ENCODE measurements around the gene DENND1B.
"Not testable (repeated sequence)": the region's sequence is repeated elsewhere in the genome, so short reads cannot be mapped to it uniquely, and the experiment has no call there.

The DENND1B gene

GRCh38 chr1:197598935-197599334, 176.3 kb downstream of the DENND1B start:
- H3K4me3 Mint-ChIP-seq = no peak overlapping the region
- H3K27ac Mint-ChIP-seq = no peak overlapping the region
- ATAC-seq (ENCODE audit: low read depth) (no peak), DNase-seq (ENCODE audit: low spot score in 2 of 2) (no peak)
- H3K36me3 Mint-ChIP-seq = peaks cover 1% of the 10 kb centered on the region
- H3K4me1 Mint-ChIP-seq = no peaks in the 10 kb centered on the region
- H3K27me3 Mint-ChIP-seq = no peaks in the 10 kb centered on the region
- H3K9me3 Mint-ChIP-seq = no peaks in the 10 kb centered on the region

DNA sequence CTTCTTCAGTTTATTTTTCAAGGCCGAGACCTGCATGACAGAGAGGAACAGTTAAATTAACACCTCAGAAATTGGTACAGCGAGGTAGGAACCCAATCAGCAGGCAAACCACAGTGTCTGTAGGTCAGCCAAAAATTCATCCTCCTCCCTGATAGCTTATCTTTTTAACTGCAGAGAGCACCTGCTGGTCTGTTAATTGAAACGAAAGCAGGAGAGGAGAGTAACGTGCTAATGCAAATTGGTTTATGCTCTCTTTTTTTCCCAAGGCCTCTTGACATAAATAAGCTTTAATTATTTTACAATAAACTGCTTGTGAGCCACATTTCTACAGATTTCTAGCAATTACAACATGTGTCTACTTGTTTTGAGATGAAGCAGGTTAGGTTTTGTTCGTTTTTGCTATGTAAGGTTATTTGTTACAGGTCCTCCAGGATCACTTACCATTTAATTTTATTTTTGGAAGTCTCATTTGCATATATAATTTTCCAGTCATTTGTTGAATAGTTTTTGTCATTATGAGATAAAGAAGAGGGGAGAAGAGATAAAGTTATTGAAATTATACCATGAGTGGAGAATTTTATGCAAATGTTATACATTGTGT, 179.9 kb downstream of the DENND1B start:
- no peaks in the 10 kb centered on the region for H3K4me1 Mint-ChIP-seq
- no peaks in the 10 kb centered on the region for H3K9me3 Mint-ChIP-seq
- no peak for DNase-seq (ENCODE audit: low spot score in 2 of 2)
- H3K27me3 Mint-ChIP-seq = no peaks in the 10 kb centered on the region
- ATAC-seq (ENCODE audit: low read depth) = no peak
- H3K36me3 Mint-ChIP-seq = peaks cover 8% of the 10 kb centered on the region
- no peak overlapping the region for H3K27ac Mint-ChIP-seq
- H3K4me3 Mint-ChIP-seq = no peak overlapping the region

DNA sequence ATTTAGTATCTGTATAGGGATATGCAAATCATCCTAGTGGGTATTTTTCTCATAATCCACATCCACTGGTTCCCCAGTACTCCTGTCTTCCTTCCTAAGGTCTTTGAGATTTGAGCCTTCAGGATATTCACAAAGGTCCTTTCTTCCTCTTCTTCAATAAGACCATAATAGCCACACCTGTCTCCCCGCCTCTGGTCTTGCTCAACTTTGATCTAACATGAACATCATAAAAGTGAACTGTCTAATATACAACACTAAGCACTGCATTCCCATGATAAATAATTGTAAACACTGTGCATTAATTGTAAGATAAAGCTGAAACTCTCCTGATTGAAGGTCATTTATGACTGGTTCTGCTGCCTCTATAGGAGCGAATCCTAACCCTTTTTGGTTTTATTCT, 184.6 kb downstream of the DENND1B start:
- no peaks in the 10 kb centered on the region for H3K9me3 Mint-ChIP-seq
- no peaks in the 10 kb centered on the region for H3K4me1 Mint-ChIP-seq
- no peaks in the 10 kb centered on the region for H3K27me3 Mint-ChIP-seq
- no peak for DNase-seq (ENCODE audit: low spot score in 2 of 2)
- no peak overlapping the region for H3K27ac Mint-ChIP-seq
- no peak overlapping the region for H3K4me3 Mint-ChIP-seq
- ATAC-seq (ENCODE audit: low read depth) = no peak
- peaks cover 17% of the 10 kb centered on the region for H3K36me3 Mint-ChIP-seq

DNA sequence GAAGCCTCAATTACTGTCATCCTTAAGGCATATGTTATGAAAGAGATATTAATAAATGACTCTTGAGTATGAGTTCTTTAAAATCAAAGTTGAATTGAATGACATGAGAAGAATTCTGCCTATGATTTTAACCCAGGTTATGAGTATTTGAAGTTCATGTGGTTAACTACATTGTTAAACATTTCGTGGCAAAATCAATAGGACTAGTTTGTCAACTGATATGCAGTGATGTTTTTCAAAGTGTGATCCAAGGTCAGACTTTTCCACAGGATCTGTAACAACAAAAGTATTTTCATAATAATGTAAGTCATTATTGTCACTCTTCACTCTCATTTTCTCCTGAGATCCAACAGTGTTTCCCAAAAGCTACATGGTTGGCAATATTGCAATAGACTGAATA, 189.5 kb downstream of the DENND1B start:
- no peaks in the 10 kb centered on the region for H3K4me1 Mint-ChIP-seq
- peaks cover 19% of the 10 kb centered on the region for H3K36me3 Mint-ChIP-seq
- no peak for DNase-seq (ENCODE audit: low spot score in 2 of 2)
- no peaks in the 10 kb centered on the region for H3K9me3 Mint-ChIP-seq
- no peak for ATAC-seq (ENCODE audit: low read depth)
- no peaks in the 10 kb centered on the region for H3K27me3 Mint-ChIP-seq
- no peak overlapping the region for H3K27ac Mint-ChIP-seq
- no peak overlapping the region for H3K4me3 Mint-ChIP-seq

DNA sequence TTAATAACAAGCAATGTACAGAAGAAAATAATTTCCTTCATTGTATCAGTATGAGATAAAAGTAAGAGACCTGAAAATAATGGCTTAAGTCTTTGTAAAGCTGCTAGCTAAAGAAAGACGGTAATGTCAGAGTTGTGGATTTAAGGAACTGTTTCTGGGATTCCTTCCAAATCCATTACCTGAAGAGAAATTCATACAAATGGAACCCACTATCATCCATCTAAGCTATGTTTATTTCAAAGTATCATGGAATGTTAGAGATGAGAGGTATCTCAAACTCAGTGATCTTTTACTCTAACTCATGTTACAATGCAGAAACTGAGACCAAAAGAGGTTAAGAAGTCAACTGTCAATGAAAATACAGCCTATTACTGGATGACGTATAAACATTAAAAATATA, 197.7 kb downstream of the DENND1B start:
- H3K9me3 Mint-ChIP-seq = no peaks in the 10 kb centered on the region
- H3K4me3 Mint-ChIP-seq = no peak overlapping the region
- no peaks in the 10 kb centered on the region for H3K4me1 Mint-ChIP-seq
- no peak for ATAC-seq (ENCODE audit: low read depth)
- no peak overlapping the region for H3K27ac Mint-ChIP-seq
- peaks cover 48% of the 10 kb centered on the region for H3K36me3 Mint-ChIP-seq
- no peaks in the 10 kb centered on the region for H3K27me3 Mint-ChIP-seq
- no peak for DNase-seq (ENCODE audit: low spot score in 2 of 2)

DNA sequence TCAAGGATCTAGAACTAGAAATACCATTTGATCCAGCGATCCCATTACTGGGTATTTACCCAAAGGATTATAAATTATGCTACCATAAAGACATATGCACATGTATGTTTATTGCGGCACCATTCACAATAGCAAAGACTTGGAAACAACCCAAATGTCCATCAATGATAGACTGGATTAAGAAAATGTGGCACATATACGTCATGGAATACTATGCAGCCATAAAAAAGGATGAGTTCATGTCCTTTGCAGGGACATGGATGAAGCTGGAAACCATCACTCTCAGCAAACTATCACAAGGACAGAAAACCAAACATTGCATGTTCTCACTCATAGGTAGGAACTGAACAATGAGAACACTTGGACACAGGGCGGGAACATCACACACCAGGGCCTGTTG, 199.7 kb downstream of the DENND1B start:
- H3K9me3 Mint-ChIP-seq; DNase-seq (ENCODE audit: low spot score in 2 of 2); ATAC-seq (ENCODE audit: low read depth); H3K27me3 Mint-ChIP-seq; H3K4me3 Mint-ChIP-seq; H3K4me1 Mint-ChIP-seq; H3K27ac Mint-ChIP-seq: not testable (repeated sequence)
- peaks cover 57% of the 10 kb centered on the region for H3K36me3 Mint-ChIP-seq

- ATAC-seq (ENCODE audit: low read depth) = no peak
- H3K9me3 Mint-ChIP-seq = peaks cover 15% of the 10 kb centered on the region
- H3K36me3 Mint-ChIP-seq = peaks cover 68% of the 10 kb centered on the region
- H3K4me3 Mint-ChIP-seq = no peak overlapping the region
- no peaks in the 10 kb centered on the region for H3K4me1 Mint-ChIP-seq
- H3K27me3 Mint-ChIP-seq = no peaks in the 10 kb centered on the region
- no peak overlapping the region for H3K27ac Mint-ChIP-seq
- DNase-seq (ENCODE audit: low spot score in 2 of 2) = no peak
These were observed 203.1 kb downstream of the DENND1B start for GRCh38 chr1:197572169-197572568.

- DNase-seq (ENCODE audit: low spot score in 2 of 2) = no peak
- Mint-ChIP-seq H3K27ac (no peak overlapping the region), H3K4me3 (no peak overlapping the region), H3K4me1 (no peaks in the 10 kb centered on the region), H3K9me3 (peaks cover 21% of the 10 kb centered on the region), H3K27me3 (no peaks in the 10 kb centered on the region), H3K36me3 (peaks cover 51% of the 10 kb centered on the region)
- ATAC-seq (ENCODE audit: low read depth) = no peak
These were observed 207.8 kb downstream of the DENND1B start for GRCh38 chr1:197567442-197567841.

DNA sequence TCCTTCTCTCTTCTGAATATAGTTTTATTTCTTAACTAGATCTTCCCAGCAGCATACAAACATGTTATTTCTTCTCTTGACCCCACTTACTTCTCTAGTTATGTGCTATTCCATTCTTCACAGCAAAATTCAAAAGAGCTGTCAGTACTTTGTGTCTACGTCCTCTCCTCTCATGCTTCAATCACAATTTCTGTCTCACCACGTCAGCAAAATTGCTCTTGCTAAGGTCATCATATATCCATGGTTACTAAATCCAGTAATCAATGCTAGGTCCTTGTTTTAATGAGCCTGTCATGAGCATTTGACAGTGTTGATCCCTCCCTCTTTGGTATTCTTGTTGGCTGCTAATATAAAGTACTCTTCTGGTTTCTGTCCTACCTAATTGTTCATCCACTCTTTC, 214.2 kb downstream of the DENND1B start:
- no peak overlapping the region for H3K4me3 Mint-ChIP-seq
- no peak for DNase-seq (ENCODE audit: low spot score in 2 of 2)
- H3K9me3 Mint-ChIP-seq = no peaks in the 10 kb centered on the region
- H3K27me3 Mint-ChIP-seq = no peaks in the 10 kb centered on the region
- no peak for ATAC-seq (ENCODE audit: low read depth)
- H3K4me1 Mint-ChIP-seq = no peaks in the 10 kb centered on the region
- peaks cover 9% of the 10 kb centered on the region for H3K36me3 Mint-ChIP-seq
- no peak overlapping the region for H3K27ac Mint-ChIP-seq

DNA sequence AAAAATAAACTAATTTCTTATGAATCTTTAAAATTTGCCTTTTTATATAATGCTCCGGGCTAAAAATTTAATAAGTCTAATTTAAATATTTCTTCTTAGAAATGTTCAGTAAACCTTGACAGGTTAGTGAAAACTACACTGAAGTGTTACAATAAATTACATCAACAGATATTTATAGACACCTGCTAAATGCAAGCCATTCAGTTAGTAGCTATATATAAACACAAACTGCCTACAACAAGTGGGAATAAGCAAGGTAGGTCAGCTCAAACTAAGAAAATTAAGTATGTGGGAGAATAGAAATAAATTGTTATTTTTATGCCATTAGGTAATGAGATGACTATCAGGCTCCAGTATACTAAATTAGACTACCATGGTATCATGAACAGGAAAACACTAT, 215.6 kb downstream of the DENND1B start:
- H3K4me1 Mint-ChIP-seq = peaks cover 3% of the 10 kb centered on the region
- H3K36me3 Mint-ChIP-seq = peaks cover 10% of the 10 kb centered on the region
- no peak overlapping the region for H3K4me3 Mint-ChIP-seq
- H3K9me3 Mint-ChIP-seq = no peaks in the 10 kb centered on the region
- no peak overlapping the region for H3K27ac Mint-ChIP-seq
- H3K27me3 Mint-ChIP-seq = no peaks in the 10 kb centered on the region
- ATAC-seq (ENCODE audit: low read depth) = no peak
- no peak for DNase-seq (ENCODE audit: low spot score in 2 of 2)

GRCh38 chr1:197559244-197559643, 216.0 kb downstream of the DENND1B start:
- no peak overlapping the region for H3K27ac Mint-ChIP-seq
- H3K36me3 Mint-ChIP-seq = peaks cover 10% of the 10 kb centered on the region
- no peak for ATAC-seq (ENCODE audit: low read depth)
- H3K4me1 Mint-ChIP-seq = peaks cover 3% of the 10 kb centered on the region
- no peak for DNase-seq (ENCODE audit: low spot score in 2 of 2)
- no peak overlapping the region for H3K4me3 Mint-ChIP-seq
- H3K27me3 Mint-ChIP-seq = no peaks in the 10 kb centered on the region
- H3K9me3 Mint-ChIP-seq = no peaks in the 10 kb centered on the region

DNA sequence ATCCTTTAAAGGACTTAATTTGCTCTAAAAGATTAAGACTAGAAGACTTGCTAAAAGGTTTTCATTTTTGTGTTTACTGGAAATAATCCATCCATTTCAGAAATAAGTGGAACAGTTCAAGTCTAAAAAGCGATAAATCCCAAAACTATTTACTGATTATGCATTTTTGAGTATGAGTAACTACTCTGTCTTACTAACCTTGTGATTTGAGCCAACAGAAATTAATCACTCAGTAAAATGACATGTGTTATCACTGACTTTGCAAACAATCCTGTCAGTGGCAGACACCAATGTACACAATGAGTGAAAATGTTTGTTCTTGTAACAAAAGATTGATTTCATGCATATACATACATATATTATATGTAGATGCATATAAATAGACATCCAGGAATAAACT, 218.0 kb downstream of the DENND1B start:
- no peak overlapping the region for H3K4me3 Mint-ChIP-seq
- H3K27me3 Mint-ChIP-seq = no peaks in the 10 kb centered on the region
- H3K36me3 Mint-ChIP-seq = peaks cover 6% of the 10 kb centered on the region
- H3K9me3 Mint-ChIP-seq = no peaks in the 10 kb centered on the region
- H3K27ac Mint-ChIP-seq = no peak overlapping the region
- DNase-seq (ENCODE audit: low spot score in 2 of 2) (no peak), ATAC-seq (ENCODE audit: low read depth) (no peak)
- peaks cover 3% of the 10 kb centered on the region for H3K4me1 Mint-ChIP-seq

- no peak for ATAC-seq (ENCODE audit: low read depth)
These were observed 222.0 kb downstream of the DENND1B start for GRCh38 chr1:197553281-197553680.

GRCh38 chr1:197546989-197547388, 228.3 kb downstream of the DENND1B start:
- Mint-ChIP-seq H3K27ac (no peak overlapping the region), H3K4me1 (peaks cover 5% of the 10 kb centered on the region), H3K27me3 (no peaks in the 10 kb centered on the region), H3K36me3 (peaks cover 13% of the 10 kb centered on the region), H3K9me3 (peaks cover 5% of the 10 kb centered on the region), H3K4me3 (no peak overlapping the region)
- no peak for DNase-seq (ENCODE audit: low spot score in 2 of 2)
- no peak for ATAC-seq (ENCODE audit: low read depth)

More at GRCh38 chr1:197553281-197553680, 222.0 kb downstream of the DENND1B start:
- H3K9me3 Mint-ChIP-seq = no peaks in the 10 kb centered on the region
- H3K4me3 Mint-ChIP-seq = no peak overlapping the region
- H3K27ac Mint-ChIP-seq = no peak overlapping the region
- no peaks in the 10 kb centered on the region for H3K27me3 Mint-ChIP-seq
- H3K4me1 Mint-ChIP-seq = peaks cover 3% of the 10 kb centered on the region
- peaks cover 11% of the 10 kb centered on the region for H3K36me3 Mint-ChIP-seq
- no peak for DNase-seq (ENCODE audit: low spot score in 2 of 2)

GRCh38 chr1:197544553-197544952, 230.7 kb downstream of the DENND1B start:
- ATAC-seq (ENCODE audit: low read depth) (no peak), DNase-seq (ENCODE audit: low spot score in 2 of 2) (no peak)
- H3K4me1 Mint-ChIP-seq = peaks cover 5% of the 10 kb centered on the region
- H3K27me3 Mint-ChIP-seq = no peaks in the 10 kb centered on the region
- H3K36me3 Mint-ChIP-seq = peaks cover 9% of the 10 kb centered on the region
- H3K9me3 Mint-ChIP-seq = peaks cover 5% of the 10 kb centered on the region
- no peak overlapping the region for H3K4me3 Mint-ChIP-seq
- H3K27ac Mint-ChIP-seq = no peak overlapping the region

Data from memory B cell (primary cell).